A549 (cell line): ENCODE results near the gene PLEKHD1.
"Not testable (repeated sequence)": the region's sequence is repeated elsewhere in the genome, so short reads cannot be mapped to it uniquely, and the experiment has no call there.

Source experiments
- CBX2 ChIP-seq: fragments of 200-600 bp; sonication (generic); IDR thresholded peaks from 2 replicates; pipeline ENCODE4 v1.6.1; 2016; ENCODE audit warnings: low read depth, mild to moderate bottlenecking, borderline replicate concordance
- CTCF ChIP-seq: fragments of >200 bp; sonication (Bioruptor Twin); formaldehyde crosslinking; IDR thresholded peaks from 3 replicates; pipeline ENCODE4 v1.5.1; 2016
- EHF ChIP-seq: fragments of 250-450 bp; sonication (Bioruptor Pico); IDR thresholded peaks from 2 replicates; pipeline ENCODE4 v1.5.0; 2020; ENCODE audit warnings: mild to moderate bottlenecking
- MYC ChIP-seq: IDR thresholded peaks from 2 replicates; pipeline ENCODE4 v1.6.1; 2012; ENCODE audit warnings: mild to moderate bottlenecking, inconsistent platforms, low read length, improper control_type of control experiment, borderline replicate concordance
- NFE2L2 ChIP-seq: fragments of 150-350 bp; conservative IDR thresholded peaks from 2 replicates; pipeline ENCODE4 v1.6.1; 2014; ENCODE audit warnings: low read length
- POLR2A ChIP-seq: IDR thresholded peaks from 2 replicates; pipeline ENCODE4 v1.6.1; 2012; ENCODE audit warnings: mild to moderate bottlenecking, low read length
- RFX5 ChIP-seq: fragments of 450-650 bp; IDR thresholded peaks from 2 replicates; pipeline ENCODE4 v1.7.1; 2014; ENCODE audit warnings: antibody characterized with exemption, mild to moderate bottlenecking, moderate library complexity
- SMC3 ChIP-seq: fragments of >200 bp; sonication (Bioruptor Twin); formaldehyde crosslinking; IDR thresholded peaks from 3 replicates; pipeline ENCODE4 v1.6.1; 2018; ENCODE audit warnings: inconsistent platforms
- TF ChIP-seq, protein P1 (sequence below): fragments of >200 bp; sonication (Bioruptor Twin); formaldehyde crosslinking; IDR thresholded peaks from 3 replicates; pipeline ENCODE4 v1.6.1; 2016

GRCh38 chr14:69476824-69477450 is 7.6 kb upstream of the PLEKHD1 start:
- not testable (repeated sequence) for TF ChIP-seq NFE2L2; CTCF; MYC; SMC3; RFX5; POLR2A; CBX2; EHF (CRISPR knock-in tag)
- TF ChIP-seq, protein P1, sequence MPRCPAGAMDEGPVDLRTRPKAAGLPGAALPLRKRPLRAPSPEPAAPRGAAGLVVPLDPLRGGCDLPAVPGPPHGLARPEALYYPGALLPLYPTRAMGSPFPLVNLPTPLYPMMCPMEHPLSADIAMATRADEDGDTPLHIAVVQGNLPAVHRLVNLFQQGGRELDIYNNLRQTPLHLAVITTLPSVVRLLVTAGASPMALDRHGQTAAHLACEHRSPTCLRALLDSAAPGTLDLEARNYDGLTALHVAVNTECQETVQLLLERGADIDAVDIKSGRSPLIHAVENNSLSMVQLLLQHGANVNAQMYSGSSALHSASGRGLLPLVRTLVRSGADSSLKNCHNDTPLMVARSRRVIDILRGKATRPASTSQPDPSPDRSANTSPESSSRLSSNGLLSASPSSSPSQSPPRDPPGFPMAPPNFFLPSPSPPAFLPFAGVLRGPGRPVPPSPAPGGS: not testable (repeated sequence)
